Right cardiac atrium (tissue), 5 donors: ENCODE data around the gene CSMD2. TPM values are rescaled to one million over a fixed set of nuclear protein-coding genes. Genes with fewer than 3 reads are reported as not detected.

Source experiments
- ATAC-seq, 2 donors: fragments of 200-7000 bp; cut with Tn5 transposase; one replicate each; pipeline versions ENCODE4 v1.8.0 to v1.9.1; 2020; ENCODE audit warnings: moderate library complexity in 2 of 2, mild to moderate bottlenecking in 1 of 2
- DNase-seq, 3 donors: peaks; one replicate each; pipeline ENCODE4 v3.0.0-alpha.2; 2020
- H3K27ac ChIP-seq: one replicate; pipeline ENCODE4 v1.5.1; 2013; ENCODE audit warnings: mild to moderate bottlenecking, low read length, control low read depth, moderate library complexity
- H3K27me3 ChIP-seq: one replicate; pipeline ENCODE4 v1.6.1; 2013; ENCODE audit not compliant: control insufficient read depth, insufficient read depth
- H3K4me1 ChIP-seq: one replicate; pipeline ENCODE4 v1.6.1; 2013; ENCODE audit warnings: low read length; ENCODE audit not compliant: control insufficient read depth, insufficient read depth
- H3K4me3 ChIP-seq: one replicate; pipeline ENCODE4 v1.5.1; 2013; ENCODE audit warnings: low read length, control low read depth
- H3K9me3 ChIP-seq: one replicate; pipeline ENCODE4 v1.6.1; 2013; ENCODE audit warnings: low read length; ENCODE audit not compliant: control insufficient read depth
- WGBS: extraction: QIAGEN DNeasy Blood & Tissue Kit; methylation state at CpG from one replicate; pipeline ENCODE4 v1.1.7; 2013; 5-methylcytosine and 5-hydroxymethylcytosine counted together
- intact Hi-C, 4 donors: fragments of 100-400 bp; cut with DNase I; formaldehyde crosslinking; loops; one replicate each; pipeline versions ENCODE4 v1.11.0 to v1.14.0; 2022 to 2023
- polyA plus RNA-seq: library from polyadenylated mRNA; stranded (reverse); fragments of 200-250 nt; gene quantifications from one replicate; pipeline ENCODE4 v1.2.3, GENCODE V29; 2013
- total RNA-seq, 4 donors: library from RNA; stranded (reverse); fragmentation: NEBNext Ultra II Directional; extraction: Animal tissue kit (Norgen Biotek cat#: 25700); gene quantifications; one replicate each; pipeline ENCODE4 v1.2.1, GENCODE V29; 2021
- donor health status: healthy with polysubstance abuse.
- donor health status: DM: no; HTN: yes; CAD: no.
- donor health status: DM: no; HTN: no; CAD: no.
- donor health status: DM: no; HTN: yes; CAD: no; lungs with severe emphysema.
- donor health status: DM: yes; HTN: yes; CAD: no.

CSMD2 gene
- total and polyA plus RNA-seq, 5 donors: 0.11 to 0.59 (median 0.38) TPM

- intact Hi-C loops: no loop called here
- Histone ChIP-seq H3K4me3 (no peak overlapping the region), H3K9me3 (no peaks in the 10 kb centered on the region), H3K4me1 (no peaks in the 10 kb centered on the region), H3K27ac (no peak overlapping the region), H3K27me3 (no peaks in the 10 kb centered on the region)
- ATAC-seq (no peak), DNase-seq (peak in 1 of 3 donors; percentile 13)
- 84% methylated on average over 6 of the region's 6 CpGs for WGBS
Measured at GRCh38 chr1:34129630-34130029, 35.4 kb downstream of the CSMD2 start.

- WGBS: 87% methylated on average over 13 of the region's 13 CpGs
- Histone ChIP-seq H3K27me3 (no peaks in the 10 kb centered on the region), H3K4me3 (no peak overlapping the region), H3K27ac (no peak overlapping the region), H3K4me1 (no peaks in the 10 kb centered on the region), H3K9me3 (no peaks in the 10 kb centered on the region)
- intact Hi-C loops: no loop called here
- ATAC-seq (no peak), DNase-seq (peak in 1 of 3 donors; percentile 24)
Measured at GRCh38 chr1:34128186-34128889, 36.7 kb downstream of the CSMD2 start.

GRCh38 chr1:34127006-34128000 lies 37.7 kb downstream of the CSMD2 start:
- Histone ChIP-seq H3K9me3 (no peaks in the 10 kb centered on the region), H3K27ac (no peak overlapping the region), H3K4me1 (no peaks in the 10 kb centered on the region), H3K4me3 (no peak overlapping the region), H3K27me3 (no peaks in the 10 kb centered on the region)
- ATAC-seq (no peak), DNase-seq (no peak)
- WGBS: 63% methylated on average over 15 of the region's 15 CpGs
- intact Hi-C loops: no loop called here

GRCh38 chr1:34126486-34126885 lies 38.5 kb downstream of the CSMD2 start:
- DNase-seq (no peak), ATAC-seq (no peak)
- Histone ChIP-seq H3K27ac (no peak overlapping the region), H3K27me3 (no peaks in the 10 kb centered on the region), H3K4me1 (no peaks in the 10 kb centered on the region), H3K9me3 (no peaks in the 10 kb centered on the region), H3K4me3 (no peak overlapping the region)
- intact Hi-C loops: no loop called here
- 66% methylated on average over 6 of the region's 6 CpGs for WGBS

GRCh38 chr1:34125721-34126380 lies 39.2 kb downstream of the CSMD2 start:
- no peaks in the 10 kb centered on the region for H3K27me3 ChIP-seq
- no peak overlapping the region for H3K4me3 ChIP-seq
- WGBS: 79% methylated on average over 5 of the region's 5 CpGs
- DNase-seq (no peak), ATAC-seq (no peak)
- H3K4me1 ChIP-seq: no peaks in the 10 kb centered on the region
- H3K9me3 ChIP-seq: no peaks in the 10 kb centered on the region
- no peak overlapping the region for H3K27ac ChIP-seq
- intact Hi-C loops: no loop called here

GRCh38 chr1:34122080-34122932 lies 42.7 kb downstream of the CSMD2 start:
- H3K4me3 ChIP-seq: no peak overlapping the region
- no peak overlapping the region for H3K27ac ChIP-seq
- H3K9me3 ChIP-seq: no peaks in the 10 kb centered on the region
- 78% methylated on average over 10 of the region's 10 CpGs for WGBS
- intact Hi-C loops: no loop called here
- no peaks in the 10 kb centered on the region for H3K27me3 ChIP-seq
- DNase-seq (no peak), ATAC-seq (no peak)
- no peaks in the 10 kb centered on the region for H3K4me1 ChIP-seq

GRCh38 chr1:34115233-34115632 lies 49.8 kb downstream of the CSMD2 start:
- ATAC-seq (no peak), DNase-seq (no peak)
- Histone ChIP-seq H3K9me3 (no peaks in the 10 kb centered on the region), H3K27me3 (no peaks in the 10 kb centered on the region), H3K4me3 (no peak overlapping the region), H3K4me1 (no peaks in the 10 kb centered on the region), H3K27ac (no peak overlapping the region)
- 90% methylated on average over 1 of the region's 1 CpG for WGBS
- intact Hi-C loops: loop anchor here in 1 of 4 donors (10.0 kb wide), 1 partner anchor 630 kb away; no protein-coding TSS in a partner anchor

- Histone ChIP-seq H3K27ac (no peak overlapping the region), H3K4me3 (no peak overlapping the region), H3K4me1 (no peaks in the 10 kb centered on the region), H3K9me3 (no peaks in the 10 kb centered on the region), H3K27me3 (no peaks in the 10 kb centered on the region)
- no peak for DNase-seq
- intact Hi-C loops: loop anchor here in 1 of 4 donors (10.0 kb wide), 1 partner anchor 631 kb away; no protein-coding TSS in a partner anchor
- no peak for ATAC-seq
- 50% methylated on average over 1 of the region's 1 CpG for WGBS
Measured at GRCh38 chr1:34113887-34114286, 51.1 kb downstream of the CSMD2 start.

GRCh38 chr1:34113362-34113761 lies 51.7 kb downstream of the CSMD2 start:
- intact Hi-C loops: loop anchor here in 1 of 4 donors (10.0 kb wide), 1 partner anchor 631 kb away; no protein-coding TSS in a partner anchor
- peak in 1 of 3 donors; percentile 47 for DNase-seq
- 49% methylated on average over 2 of the region's 2 CpGs for WGBS
- no peak overlapping the region for H3K27ac ChIP-seq
- no peaks in the 10 kb centered on the region for H3K4me1 ChIP-seq
- H3K27me3 ChIP-seq: no peaks in the 10 kb centered on the region
- peak in 1 of 2 donors; percentile 38 for ATAC-seq
- H3K9me3 ChIP-seq: no peaks in the 10 kb centered on the region
- H3K4me3 ChIP-seq: no peak overlapping the region

- Histone ChIP-seq H3K4me1 (no peaks in the 10 kb centered on the region), H3K9me3 (no peaks in the 10 kb centered on the region), H3K4me3 (no peak overlapping the region), H3K27ac (no peak overlapping the region), H3K27me3 (no peaks in the 10 kb centered on the region)
- intact Hi-C loops: no loop called here
- DNase-seq (no peak), ATAC-seq (no peak)
- 82% methylated on average over 3 of the region's 3 CpGs for WGBS
Measured at GRCh38 chr1:34108711-34109110, 56.3 kb downstream of the CSMD2 start.
